Medulla oblongata (tissue), 1 donor: ENCODE data around the gene DCAKD.

Experiments
- DNase-seq: peaks from one replicate; pipeline ENCODE4 v3.0.0-alpha.2; 2015; ENCODE audit errors: extremely low spot score

DCAKD gene

DNA sequence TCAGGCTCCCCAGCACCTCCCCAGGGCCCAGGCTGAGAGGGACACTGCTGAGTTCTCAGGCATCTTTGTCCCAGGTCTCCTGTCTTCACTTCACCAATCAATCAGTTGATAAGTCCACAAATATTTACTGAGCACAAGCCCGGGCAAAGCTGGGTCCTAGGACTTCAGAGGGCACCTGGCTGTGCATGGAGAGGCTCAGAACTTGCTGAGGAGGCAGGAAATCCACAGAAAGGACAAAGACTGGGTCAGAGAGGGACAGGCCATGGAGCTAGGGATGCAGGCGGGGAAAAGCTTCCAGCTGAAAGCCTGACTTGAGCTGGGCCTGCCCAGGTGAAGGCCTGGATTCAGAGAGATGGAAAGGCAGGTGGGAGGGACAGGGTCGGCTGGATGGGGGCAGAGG is 50.1 kb downstream of the DCAKD start:
- DNase-seq = no peak

DNA sequence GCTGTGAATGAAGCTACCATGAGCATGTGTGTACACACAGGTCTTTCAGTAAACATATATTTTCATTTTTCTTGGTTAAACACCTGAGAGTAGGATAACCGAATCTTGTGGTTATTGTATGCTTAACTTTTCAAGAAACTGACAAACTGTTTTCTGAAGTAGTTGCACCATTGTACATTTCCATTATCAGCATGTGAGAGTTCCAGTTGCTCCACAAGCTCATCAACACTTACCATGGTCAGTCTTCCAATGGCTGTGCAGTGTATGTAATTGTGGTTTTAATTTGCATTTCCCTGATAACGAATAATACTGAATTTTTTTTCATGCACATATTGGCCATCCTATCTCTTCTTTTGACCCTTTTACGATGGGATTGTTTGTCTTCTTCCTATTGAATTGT is 52.0 kb downstream of the DCAKD start:
- DNase-seq = no peak

DNA sequence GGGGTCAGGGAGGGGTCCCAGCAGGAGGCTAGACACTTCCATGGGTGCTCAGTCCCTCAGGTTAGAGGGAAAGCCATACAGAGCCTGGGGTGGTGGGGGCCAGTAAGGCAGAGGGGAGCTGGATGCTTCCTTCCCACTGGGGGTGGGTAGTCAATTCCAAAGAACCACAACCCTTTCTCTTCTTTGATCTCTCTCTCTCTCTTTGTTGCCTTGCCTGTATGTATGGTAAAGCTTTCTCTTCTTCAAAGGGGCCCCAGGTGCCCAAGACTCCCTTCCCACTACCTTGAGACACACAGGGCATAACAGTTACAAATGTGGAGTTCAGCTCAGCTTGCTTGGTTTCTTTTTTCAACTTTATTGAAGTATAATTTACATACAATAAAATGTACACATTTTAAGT is 52.8 kb downstream of the DCAKD start:
- DNase-seq = no peak

DNA sequence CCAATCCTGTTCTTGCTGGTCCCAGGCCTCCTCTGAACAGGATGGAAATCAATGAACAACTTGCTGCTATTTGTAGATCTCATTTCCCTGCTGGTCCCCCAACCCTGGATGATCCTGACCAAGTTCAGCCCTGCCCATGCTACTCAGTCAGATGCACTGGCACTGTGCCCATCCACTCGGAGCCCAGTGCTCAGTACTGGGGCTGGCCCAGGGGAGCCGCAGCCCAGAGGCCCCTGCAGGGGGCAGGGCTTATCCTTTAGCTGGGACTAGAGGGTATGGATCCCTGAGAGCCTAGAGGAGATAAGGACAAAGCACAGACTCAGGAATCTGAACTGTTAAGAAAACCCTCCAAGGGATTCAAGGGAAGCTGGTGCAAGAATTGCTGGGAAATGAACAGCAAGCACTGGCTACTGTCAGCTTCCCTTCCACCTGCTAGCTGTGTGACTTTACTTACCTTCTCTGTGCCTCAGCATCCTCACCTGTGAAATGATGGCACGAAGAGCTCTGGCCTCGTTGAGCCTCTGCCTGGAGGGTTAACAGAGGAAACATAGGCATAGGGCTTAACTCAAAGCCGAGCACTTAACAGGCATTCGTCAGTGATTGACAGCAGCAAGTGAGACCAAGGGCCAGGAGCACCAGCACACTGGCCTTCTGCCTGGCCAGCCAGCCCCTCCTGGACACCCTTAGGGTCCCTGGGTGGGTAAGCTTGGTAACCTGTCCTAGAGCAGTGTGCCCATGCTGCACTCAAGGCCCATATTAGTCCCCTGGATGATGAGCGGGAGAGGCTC is 53.5 kb downstream of the DCAKD start:
- DNase-seq = no peak

DNA sequence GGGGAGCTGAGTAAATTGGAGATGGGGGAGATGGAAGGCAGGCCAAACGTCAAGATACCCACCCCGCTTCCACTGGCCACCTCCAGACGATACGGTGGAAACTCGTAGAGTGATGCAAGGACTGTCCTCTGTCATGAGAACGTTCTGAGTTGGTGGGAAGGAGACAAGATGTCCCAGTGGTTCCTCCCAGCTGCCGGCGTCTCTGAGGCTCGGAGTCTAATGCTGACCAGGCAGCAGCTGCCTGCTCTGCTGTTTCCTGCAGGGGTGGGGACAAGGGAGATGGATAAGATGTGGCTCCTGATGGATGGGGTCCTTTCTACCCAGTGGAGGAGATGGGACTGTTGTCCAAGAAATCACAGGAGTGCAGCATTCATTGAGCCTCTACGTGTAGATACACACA is 55.1 kb downstream of the DCAKD start:
- DNase-seq = no peak

DNA sequence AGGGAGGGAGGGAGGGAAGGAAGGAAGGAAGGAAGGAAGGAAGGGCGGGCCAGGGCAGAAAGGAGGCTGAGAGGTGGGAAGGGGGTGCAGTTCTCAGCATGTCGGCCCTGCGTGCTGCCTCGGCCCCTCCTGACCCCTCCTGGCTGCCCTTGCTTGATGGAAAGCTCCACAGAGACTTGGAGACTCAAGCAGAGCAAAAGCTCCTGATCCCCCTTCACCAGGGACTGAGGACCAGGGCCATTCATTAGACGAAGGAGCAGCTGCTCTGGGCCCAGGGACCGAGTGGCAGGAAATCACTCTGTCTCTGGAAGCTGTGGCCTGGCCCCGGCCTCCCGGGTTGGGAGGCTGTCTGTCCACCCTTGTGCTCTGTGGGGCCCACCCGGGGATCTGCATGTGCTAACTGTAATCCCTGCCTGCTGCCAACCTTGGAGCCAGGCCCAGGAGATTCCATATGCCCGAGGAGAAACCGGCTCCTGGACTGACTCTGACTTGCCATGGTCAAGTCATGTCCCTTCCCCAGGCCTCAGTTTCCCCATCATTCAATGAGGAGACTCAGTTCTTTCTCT is 55.9 kb downstream of the DCAKD start:
- DNase-seq = no peak

DNA sequence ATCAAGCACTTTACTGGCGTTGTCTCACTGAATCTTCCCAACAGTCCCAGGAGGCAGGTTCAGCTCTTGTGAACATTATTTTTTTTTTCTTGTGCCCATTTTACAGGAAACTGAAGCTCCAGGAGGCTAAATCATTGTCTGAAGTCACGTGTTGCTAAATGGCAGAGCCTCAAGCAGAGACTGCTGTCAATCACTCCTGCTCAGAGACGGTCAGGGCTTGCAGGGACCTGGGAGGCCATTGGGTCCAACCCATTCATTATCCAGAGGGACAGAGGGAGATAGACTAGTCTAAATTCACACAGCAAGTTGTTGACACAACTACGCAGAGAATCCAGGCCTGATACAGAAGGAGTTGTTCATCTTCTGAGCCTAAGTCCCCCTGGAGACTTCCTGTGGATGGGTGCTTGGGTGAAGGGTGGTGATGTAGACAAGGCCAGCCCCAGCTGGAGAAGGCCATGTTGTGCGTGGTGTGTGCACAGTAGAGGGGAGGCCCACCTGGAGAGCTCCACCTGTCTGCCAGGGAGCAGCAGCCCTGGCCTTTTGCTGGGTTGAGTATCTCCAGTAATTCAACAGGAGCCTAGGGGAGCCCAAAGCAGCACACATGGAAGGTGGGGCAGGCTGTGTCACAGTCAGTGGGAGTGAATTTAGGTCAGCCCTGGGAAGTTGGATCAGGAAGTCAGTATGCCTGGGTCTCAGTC is 59.0 kb downstream of the DCAKD start:
- no peak for DNase-seq

DNA sequence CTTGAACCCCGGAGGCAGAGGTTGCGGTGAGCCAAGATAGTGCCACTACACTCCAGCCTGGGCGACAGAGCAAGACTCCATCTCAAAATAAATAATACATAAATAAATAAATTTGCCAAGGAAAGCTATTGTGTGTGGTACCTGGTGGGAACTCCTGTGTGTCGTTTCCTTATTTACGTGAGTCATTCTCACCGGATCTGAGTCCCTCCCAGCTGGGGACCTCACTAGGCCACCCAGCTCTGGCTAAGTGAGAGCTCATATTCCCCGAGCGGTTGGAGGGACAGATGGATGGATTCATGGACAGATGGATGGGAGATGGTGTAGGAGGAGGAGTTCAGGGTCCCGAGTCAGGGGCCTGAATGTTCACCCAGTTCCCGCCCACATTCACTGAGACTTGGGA is 60.4 kb downstream of the DCAKD start:
- DNase-seq = no peak

DNA sequence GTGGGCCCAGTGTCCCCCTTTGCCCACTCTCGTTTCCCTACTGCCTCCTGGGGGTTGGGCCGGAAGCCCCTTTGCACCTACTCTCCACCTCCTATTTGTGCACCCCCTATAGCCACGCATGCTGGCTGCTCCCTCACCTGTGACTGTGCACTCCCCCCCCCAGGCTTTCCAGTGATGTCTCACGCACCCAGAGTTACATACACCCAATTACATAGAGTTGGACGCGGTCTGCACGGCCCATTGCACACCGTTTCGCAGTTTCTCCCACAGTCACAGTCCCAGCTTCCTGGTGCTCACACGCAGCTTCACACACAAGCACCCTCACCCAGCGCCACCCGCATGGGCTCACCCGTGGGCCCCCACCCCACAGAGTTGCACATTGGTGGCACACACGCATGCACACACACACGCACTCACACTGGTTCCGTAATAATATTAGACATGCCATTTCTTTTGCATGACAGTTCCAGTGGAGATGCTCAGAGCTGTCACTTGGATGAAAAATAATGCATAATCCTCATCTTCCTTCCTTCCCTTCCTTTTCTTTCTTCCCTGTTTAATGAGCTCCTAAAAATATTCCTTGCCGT is 61.8 kb downstream of the DCAKD start:
- no peak for DNase-seq

DNA sequence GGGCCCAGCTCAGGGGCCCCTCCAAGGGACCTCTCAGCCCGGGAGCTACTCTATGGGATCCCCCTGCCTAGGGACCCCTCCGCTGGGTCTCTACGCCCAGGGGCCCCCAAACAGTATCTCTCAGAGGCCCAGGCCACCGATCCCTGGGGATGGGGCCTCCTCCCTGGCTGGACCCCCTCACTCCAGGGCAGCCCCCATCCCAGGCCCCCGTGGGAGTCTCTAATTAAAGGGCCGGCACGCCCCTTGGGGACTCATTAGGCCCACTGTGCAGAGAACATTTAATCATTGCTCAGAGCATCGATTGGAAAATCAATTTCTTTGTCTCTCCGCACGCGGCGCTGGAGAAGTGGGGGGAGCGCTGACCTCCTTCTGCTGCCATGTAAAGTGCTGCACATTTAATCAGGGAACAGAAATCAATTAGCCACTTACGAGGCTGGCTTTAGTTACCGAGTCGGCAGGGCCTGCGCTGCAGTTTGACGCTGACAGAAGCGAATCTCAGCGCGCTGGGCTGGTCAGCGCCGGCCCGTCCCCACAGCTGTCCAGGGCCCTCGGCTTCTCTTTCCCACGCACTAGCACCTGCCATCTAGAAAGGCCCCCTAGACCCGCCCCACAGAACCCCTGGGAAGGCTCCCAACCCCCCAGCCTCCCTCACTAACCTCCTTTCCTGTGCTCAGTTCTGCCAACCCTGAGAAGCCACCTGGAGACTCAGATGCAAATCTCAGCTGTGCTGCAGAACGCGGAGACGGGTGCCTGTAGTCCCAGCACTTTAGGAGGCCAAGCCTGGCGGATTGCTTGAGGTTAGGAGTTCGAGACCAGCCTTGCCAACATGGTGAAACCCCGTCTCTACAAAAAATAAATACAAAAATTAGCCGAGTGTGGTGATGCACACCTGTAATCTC is 63.1 kb downstream of the DCAKD start:
- DNase-seq = no peak

DNA sequence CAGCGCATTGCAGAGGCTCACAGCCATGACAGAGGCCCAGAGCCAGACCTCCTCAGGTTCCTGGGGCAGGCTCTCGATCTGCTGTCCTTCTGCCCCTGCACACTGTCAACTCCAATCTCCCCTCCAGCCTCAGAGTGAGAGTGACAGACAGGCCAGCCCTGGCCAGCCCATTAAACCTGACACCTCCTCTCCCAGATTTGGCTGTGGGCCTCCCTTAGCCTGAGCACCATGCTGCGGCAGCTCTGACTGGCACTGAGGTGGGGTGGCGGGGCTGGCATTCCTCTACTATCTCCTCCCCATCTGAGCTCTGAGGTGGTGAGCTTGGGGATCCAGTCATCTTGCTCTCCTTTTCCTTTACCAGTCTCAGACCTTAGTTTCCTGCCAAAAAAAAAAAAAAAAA is 67.9 kb downstream of the DCAKD start:
- DNase-seq = no peak

DNA sequence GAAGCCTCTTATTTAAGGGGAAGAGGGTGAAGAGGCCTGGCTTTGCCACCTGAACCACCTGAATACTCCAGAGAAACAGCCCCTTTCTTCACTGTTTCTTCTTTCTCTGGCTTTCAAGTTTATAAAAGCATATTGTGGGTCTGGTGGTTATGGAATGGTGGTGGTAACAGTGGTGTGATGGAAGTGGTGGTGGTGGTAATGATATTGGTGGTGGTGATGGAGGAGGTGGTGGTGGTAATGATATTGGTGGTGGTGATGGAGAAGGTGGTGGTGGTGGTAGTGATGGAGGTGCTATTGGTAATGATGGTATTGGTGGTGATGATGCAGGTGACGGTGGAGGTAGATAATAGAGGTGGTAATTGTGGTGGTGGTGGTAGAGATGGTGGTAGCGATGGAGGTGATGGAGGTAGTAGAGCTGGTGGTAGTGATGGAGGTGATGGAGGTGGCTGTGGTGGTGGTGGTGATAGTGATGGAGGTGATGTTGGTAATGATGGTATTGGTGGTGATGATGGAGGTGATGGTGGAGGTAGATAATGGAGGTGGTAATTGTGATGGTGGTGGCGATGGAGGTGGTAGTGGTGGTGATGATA is 69.2 kb downstream of the DCAKD start:
- DNase-seq = no peak

DNA sequence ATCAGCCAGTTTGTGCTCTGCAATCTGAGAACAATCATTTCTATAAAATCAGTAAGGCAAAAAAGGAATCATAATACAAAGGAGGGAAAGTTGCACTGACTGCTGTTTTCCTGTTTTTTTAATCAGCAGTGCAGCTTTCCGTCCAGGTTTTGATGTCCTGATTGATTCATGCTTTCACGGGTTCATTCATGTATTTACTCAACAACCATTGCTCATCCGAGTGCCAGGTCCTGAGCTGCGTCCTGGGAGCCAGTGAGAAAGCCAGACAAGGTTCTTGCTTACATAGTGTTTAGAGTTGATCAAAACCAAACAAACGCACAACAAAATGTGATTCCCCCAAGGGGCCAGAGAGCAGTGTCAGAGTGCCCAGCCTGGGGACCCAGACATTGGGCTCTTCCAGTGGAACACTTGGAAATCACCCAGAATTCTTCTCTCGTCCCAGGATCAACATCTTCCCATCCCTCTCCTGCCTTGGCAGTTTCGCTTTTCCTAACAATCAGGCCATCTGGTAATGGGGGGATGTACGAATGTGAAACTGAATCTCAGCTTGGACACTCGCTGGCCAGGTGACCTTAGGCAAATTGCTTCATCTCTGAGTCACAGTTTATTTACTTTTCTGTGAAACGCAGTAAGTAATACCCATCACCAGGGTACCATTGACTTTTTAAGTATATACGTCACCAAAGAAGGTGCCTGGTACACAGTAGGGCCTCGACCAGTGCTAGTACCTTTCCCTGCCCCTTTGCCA is 70.0 kb downstream of the DCAKD start:
- DNase-seq = no peak

DNA sequence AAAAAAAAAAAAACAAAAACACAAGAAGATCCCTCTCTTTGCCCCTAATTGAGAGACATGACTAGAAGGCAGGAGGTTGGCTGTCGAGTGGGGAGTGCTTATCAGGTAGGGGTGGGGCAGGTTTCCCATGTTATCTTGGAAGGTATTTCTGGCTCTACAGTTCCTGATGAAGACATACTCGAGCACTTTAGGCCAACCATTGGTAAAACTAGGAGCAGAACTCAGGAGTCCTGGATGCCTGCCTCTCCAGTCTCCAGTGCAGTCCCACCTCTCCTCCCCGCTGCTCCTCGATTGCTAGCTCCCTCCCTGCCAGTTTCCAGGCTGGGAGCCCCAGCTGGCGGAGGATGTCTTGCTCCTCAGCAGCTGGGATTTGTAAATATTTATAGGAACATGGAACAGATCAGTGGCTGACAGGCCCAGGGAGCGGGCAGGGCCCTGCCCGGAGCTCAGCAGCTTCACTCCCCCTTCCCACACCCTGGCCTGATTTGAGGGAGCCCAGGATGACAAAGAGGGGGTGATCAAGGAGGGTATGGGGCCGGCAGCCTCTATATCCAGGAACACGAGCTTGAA is 71.9 kb downstream of the DCAKD start:
- DNase-seq = no peak

DNA sequence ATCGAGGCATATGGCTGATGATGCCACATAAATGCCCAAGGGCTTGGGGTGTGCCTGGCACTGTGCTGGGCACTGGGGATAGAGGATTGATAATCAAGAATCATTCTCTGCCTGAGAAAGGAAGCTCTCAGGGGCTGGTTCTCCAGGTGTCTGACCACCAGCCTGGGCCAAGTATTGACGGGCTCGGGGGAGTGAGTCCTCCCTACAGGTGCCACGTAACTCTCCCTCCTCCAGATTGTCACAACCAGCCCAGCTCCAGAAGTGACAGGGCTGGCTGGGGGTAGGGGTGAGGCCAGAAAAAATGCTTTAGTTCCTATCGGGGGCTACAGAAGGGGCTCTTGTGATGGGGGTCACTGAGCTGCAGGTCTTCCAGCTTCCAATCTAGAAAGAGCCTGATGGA is 72.6 kb downstream of the DCAKD start:
- no peak for DNase-seq

DNA sequence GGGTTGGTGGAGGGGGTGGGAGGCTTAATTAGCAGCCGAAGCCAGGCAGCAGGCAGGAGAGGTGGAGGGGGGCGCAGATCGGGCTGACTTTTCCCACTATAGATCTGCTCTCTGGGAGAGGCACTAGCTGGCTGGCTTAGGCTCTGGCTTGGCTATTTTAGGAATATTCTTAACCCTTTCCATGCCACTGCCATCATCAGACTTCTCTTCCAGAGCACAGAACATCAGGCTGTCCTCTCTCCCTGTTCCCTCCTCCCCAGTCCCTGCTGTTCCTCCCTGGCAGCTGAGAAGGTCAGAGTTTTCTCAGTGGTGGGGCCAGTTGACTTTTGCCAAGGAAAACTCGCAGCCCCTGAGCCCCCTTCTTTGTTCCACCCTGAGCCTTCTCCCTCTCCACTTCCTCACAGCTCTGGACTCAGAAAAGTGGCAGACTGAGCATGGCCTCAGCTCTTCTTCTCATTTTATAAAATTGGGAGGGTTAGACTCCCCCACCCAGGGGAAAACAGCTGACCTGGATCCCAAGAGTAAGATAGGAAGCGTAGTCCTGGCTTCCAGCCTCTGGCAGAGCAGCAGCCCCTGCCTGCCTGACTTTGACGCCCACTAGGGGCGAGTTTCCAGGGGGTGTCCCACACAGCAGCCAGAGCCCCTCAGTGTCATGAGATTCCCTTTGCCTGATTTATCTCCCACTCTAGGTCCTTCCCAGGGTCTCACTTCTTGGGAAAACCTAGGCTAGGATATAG is 73.5 kb downstream of the DCAKD start:
- DNase-seq = no peak

DNA sequence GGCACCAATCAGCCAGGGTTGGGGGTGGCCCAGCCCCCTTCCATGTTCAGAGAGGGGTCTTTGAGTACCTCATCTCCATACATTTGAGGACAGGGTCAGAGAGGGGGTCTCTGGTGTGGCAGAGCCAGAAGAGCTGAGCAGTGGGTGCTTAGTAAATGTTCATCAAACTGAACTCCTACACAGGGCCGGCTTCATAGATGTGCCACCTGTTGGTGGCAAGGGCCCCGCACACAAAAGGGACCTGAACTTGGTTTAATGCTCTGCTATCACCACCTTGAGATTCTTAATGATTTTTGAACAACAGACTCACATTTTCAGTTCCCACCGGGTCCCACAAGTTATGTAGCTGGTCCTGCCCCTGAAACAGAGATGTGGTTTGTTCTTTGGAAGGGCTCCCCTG is 74.4 kb downstream of the DCAKD start:
- no peak for DNase-seq

DNA sequence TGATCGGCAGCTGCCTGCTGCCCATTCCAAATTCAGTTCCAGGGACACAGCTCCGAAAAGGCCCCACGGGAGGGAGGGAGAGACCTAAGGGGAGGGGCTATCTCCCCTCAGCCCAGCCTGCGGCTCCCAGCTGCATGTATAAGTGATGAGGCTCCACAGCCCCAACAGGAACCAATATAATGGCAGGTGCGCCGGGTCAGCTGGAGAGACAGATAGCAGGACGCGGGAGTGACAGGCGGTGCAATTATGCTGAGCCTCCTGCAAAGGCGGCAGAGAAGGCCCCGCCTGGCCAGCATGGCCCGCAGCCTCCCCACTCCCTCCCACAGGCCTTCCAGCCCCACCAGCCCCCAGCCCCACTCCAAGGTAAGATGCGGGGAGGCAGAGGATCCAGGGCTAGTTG is 75.2 kb downstream of the DCAKD start:
- no peak for DNase-seq
